Heart right ventricle (tissue), 16 donors: ENCODE results near the gene SAP130. TPM values are rescaled to one million over a fixed set of nuclear protein-coding genes. Genes with fewer than 3 reads are reported as not detected.

Experiments
- ATAC-seq, 8 donors: fragments of 200-7000 bp; cut with Tn5 transposase; one replicate each; pipeline ENCODE4 v1.9.1; 2020; ENCODE audit warnings: mild to moderate bottlenecking in 8 of 8, moderate library complexity in 8 of 8, moderate number of reproducible peaks in 1 of 8
- DNase-seq, 2 donors: peaks; one replicate each; pipeline ENCODE4 v3.0.0-alpha.2; 2020
- H3K27ac ChIP-seq, 10 donors: fragments of 200-600 bp; sonication (generic) in 2 of 10; one replicate each; pipeline versions ENCODE4 v1.5.0 to v1.8.0; 2020 to 2022; ENCODE audit warnings: mild to moderate bottlenecking in 3 of 10
- H3K27me3 ChIP-seq, 7 donors: fragments of 200-600 bp; one replicate each; pipeline ENCODE4 v1.8.0; 2021 to 2022; ENCODE audit warnings: mild to moderate bottlenecking in 2 of 7
- H3K36me3 ChIP-seq, 9 donors: fragments of 200-600 bp; sonication (generic) in 1 of 9; one replicate each; pipeline versions ENCODE4 v1.5.0 to v1.8.0; 2020 to 2022; ENCODE audit warnings: mild to moderate bottlenecking in 2 of 9
- H3K4me1 ChIP-seq, 9 donors: fragments of 200-600 bp; sonication (generic) in 1 of 9; one replicate each; pipeline versions ENCODE4 v1.5.0 to v1.8.0; 2020 to 2022; ENCODE audit warnings: mild to moderate bottlenecking in 4 of 9
- H3K4me3 ChIP-seq, 10 donors: fragments of 200-600 bp; sonication (generic) in 2 of 10; one replicate each; pipeline versions ENCODE4 v1.5.0 to v1.8.0; 2020 to 2022; ENCODE audit warnings: mild to moderate bottlenecking in 7 of 10, moderate library complexity in 2 of 10
- H3K9me3 ChIP-seq, 11 donors: fragments of 200-600 bp in 10 of 11; sonication (generic) in 2 of 11; one replicate each; pipeline versions ENCODE4 v1.5.0 to v1.8.0; 2013 to 2022; ENCODE audit warnings: mild to moderate bottlenecking in 2 of 11, control low read depth in 1 of 11, moderate library complexity in 1 of 11
- WGBS, 2 donors: extraction: QIAGEN DNeasy Blood & Tissue Kit; methylation state at CpG; one replicate each; pipeline ENCODE4 v1.1.7; 2013; ENCODE audit warnings: inconsistent platforms in 1 of 2; 5-methylcytosine and 5-hydroxymethylcytosine counted together
- intact Hi-C, 10 donors: fragments of 100-400 bp; cut with DNase I; formaldehyde crosslinking; loops; one replicate each; pipeline versions ENCODE4 v1.11.1 to v1.14.2; 2022
- polyA plus RNA-seq, 2 donors: library from polyadenylated mRNA; stranded (reverse); fragments of 200-250 nt; gene quantifications; one replicate each; pipeline ENCODE4 v1.2.3, GENCODE V29; 2013
- total RNA-seq, 10 donors: library from RNA; stranded (reverse); fragmentation: NEBNext Ultra II Directional in 3 of 10; extraction: Animal tissue kit (Norgen Biotek cat#: 25700) in 3 of 10; gene quantifications; one replicate each; pipeline versions ENCODE4 v1.2.1 to v1.2.4, GENCODE V29; 2021 to 2023
- TF ChIP-seq, protein P1 (sequence below), 9 donors: fragments of 200-600 bp; sonication (generic) in 2 of 9; IDR thresholded peaks; one replicate each; pipeline versions ENCODE4 v1.5.0 to v1.8.0; 2021 to 2022; ENCODE audit warnings: antibody characterized with exemption in 9 of 9, mild to moderate bottlenecking in 5 of 9, moderate library complexity in 1 of 9
- donor health status: Arrhythmogenic right ventricular cardiomyopathy.
- donor health status: ischemic (EF 13 %, LVEDD 7.1; RV severe dilation, severe dysfunction).
- donor health status: healthy with polysubstance abuse.
- donor health status: DM: no; HTN: yes; CAD: no.
- donor health status: DM: no; HTN: no; CAD: no.
- donor health status: ischemic (EF 25% LVEDD 6.9; RV normal size, moderate dysfunction).
- donor health status: ischemic (EF 25% LVEDD 5.7; RV mildly dilated, moderate dysfunction).
- donor health status: healthy.
- donor health status: DM: yes; HTN: yes; CAD: no.
- donor health status: Ischemic cardiomyopathy.
- donor health status: ischemic (EF 35%, LVEDD 5.7; RV mildly dilated, moderate dysfunction).
- donor health status: nonischemic (EF 11% LVEDD 7.7; RV severe dilation, severe dysfunction).
- donor health status: DM: yes; HTN: yes; CAD: no.
- donor health status: PGD.
- donor health status: ischemic (EF 29% LVEDD 5.4; RV normal size, mild dysfunction).
- donor health status: nonischemic (EF 23%, LVEDD 6.1; RV moderate dilation, normal function).

The SAP130 gene
- total and polyA plus RNA-seq, 12 donors, result 4.8 to 20.4 (median 16.6) TPM

DNA sequence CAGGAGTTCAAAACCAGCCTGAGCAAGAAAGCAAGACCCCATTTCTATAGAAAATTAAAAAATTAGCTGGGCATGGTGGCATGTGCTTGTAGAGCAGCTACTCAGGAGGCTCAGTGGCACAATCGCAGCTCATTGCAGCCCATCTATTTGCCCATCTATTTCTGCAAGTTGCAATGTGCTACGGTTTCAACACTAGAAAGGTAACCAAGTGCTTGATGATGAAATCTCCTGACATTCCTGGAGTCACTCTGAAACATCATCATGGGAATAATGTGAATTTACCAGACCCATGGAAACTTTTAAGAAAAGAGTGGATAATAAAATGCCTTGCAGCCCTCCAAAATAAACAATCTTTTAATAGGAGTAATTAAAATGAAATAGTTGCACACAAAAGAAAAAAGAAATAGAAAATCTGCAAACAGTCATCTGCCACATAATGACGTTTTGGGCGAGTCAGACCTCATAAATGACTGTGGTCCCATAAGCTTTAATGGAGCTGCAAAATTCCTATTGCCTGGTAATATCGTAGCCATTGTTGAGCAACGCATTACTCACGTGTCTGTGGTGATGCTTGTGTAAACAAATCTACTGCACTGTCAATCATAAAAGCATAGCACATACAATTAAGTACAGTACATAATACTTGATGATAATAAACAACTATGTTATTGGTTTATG lies 95.5 kb downstream of the SAP130 start:
- no peaks in the 10 kb centered on the region for H3K27me3 ChIP-seq

DNA sequence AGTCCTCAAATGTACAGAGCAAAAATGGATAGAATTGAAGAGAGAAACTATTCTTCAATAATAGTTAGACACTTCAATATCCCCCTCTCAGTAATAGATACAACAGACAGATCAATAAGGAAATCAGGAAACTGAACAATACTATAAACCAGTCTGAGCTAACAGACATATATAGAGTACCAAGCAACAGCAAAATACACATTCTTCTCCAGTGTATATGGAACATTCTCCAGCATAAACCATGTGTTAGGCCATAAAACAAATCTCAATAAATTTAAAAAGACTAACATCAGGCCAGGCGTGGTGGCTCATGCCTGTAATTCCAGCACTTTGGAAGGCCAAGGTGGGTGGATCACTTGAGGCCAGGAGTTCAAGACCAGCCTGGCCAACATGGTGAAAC lies 98.4 kb downstream of the SAP130 start:
- DNase-seq (no peak), ATAC-seq (no peak)
- H3K27me3 ChIP-seq, result peaks cover 0 to 5% (median 0%) of the 10 kb centered on the region in 7 donors
- H3K27ac ChIP-seq, result no peak overlapping the region
- no peaks in the 10 kb centered on the region for H3K9me3 ChIP-seq
- no peaks in the 10 kb centered on the region for H3K36me3 ChIP-seq
- 84 to 88% methylated on average over 1 of the region's 1 CpG for WGBS, 2 donors
- no peaks in the 10 kb centered on the region for H3K4me1 ChIP-seq
- TF ChIP-seq, protein P1, sequence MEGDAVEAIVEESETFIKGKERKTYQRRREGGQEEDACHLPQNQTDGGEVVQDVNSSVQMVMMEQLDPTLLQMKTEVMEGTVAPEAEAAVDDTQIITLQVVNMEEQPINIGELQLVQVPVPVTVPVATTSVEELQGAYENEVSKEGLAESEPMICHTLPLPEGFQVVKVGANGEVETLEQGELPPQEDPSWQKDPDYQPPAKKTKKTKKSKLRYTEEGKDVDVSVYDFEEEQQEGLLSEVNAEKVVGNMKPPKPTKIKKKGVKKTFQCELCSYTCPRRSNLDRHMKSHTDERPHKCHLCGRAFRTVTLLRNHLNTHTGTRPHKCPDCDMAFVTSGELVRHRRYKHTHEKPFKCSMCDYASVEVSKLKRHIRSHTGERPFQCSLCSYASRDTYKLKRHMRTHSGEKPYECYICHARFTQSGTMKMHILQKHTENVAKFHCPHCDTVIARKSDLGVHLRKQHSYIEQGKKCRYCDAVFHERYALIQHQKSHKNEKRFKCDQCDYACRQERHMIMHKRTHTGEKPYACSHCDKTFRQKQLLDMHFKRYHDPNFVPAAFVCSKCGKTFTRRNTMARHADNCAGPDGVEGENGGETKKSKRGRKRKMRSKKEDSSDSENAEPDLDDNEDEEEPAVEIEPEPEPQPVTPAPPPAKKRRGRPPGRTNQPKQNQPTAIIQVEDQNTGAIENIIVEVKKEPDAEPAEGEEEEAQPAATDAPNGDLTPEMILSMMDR (IDR thresholded peaks at IDR 0.05), result no peak
- intact Hi-C loops, result no loop called here
- no peak overlapping the region for H3K4me3 ChIP-seq

More for the DNA sequence above, 95.5 kb downstream of the SAP130 start:
- Histone ChIP-seq H3K4me3 (no peak overlapping the region), H3K27ac (no peak overlapping the region), H3K4me1 (no peaks in the 10 kb centered on the region), H3K9me3 (no peaks in the 10 kb centered on the region), H3K36me3 (no peaks in the 10 kb centered on the region)
- intact Hi-C loops, result no loop called here
- TF ChIP-seq, protein P1 (IDR thresholded peaks at IDR 0.05), result no peak
- 80 to 90% methylated on average over 7 of the region's 7 CpGs for WGBS, 2 donors
- DNase-seq (no peak), ATAC-seq (no peak)

DNA sequence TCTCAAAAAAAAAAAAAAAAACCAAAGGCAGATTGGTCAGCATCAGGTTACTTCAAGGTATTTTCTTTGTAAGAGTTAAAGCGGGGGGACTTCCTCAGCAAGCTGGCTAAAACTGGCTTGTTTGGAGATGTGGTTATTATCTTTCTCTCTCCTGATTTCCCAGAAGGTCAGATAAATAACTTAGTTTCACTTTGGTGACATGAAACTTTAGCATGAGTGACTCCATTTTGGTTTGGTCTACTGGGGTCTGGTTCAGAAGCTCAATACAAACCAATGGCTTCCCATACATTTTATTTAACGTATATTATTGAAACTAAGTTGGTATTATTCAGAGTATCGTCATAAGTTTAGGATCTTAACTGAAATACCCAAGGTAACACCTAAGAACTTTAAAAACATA lies 100.5 kb downstream of the SAP130 start:
- TF ChIP-seq, protein P1 (IDR thresholded peaks at IDR 0.05), result no peak
- Histone ChIP-seq H3K4me3 (no peak overlapping the region), H3K9me3 (no peaks in the 10 kb centered on the region), H3K4me1 (no peaks in the 10 kb centered on the region), H3K36me3 (no peaks in the 10 kb centered on the region), H3K27me3 (peaks cover 0 to 9% (median 0%) of the 10 kb centered on the region in 7 donors), H3K27ac (no peak overlapping the region)
- no peak for ATAC-seq
- intact Hi-C loops, result no loop called here
- no peak for DNase-seq
- 91 to 96% methylated on average over 3 of the region's 3 CpGs for WGBS, 2 donors

DNA sequence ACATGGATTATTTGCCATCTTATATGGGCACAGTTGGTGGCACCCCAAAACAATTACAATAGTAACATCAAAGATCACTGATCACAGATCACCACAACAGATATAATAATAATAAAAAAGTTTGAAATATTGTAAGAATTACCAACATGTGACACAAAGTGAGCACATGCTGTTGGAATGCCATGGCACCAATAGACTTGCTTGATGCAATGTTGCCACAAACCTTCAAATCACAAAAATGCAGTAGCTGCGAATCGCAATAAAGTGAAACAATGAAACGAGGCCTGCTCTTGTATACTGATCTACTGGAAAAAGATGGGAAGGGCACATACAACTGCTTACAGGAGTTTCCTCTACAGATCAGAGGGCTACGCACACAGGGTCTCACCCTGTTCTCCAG lies 109.9 kb downstream of the SAP130 start:
- Histone ChIP-seq H3K27me3 (no peaks in the 10 kb centered on the region), H3K9me3 (peaks cover 0 to 3% (median 0%) of the 10 kb centered on the region in 11 donors), H3K4me1 (no peaks in the 10 kb centered on the region), H3K4me3 (no peak overlapping the region), H3K36me3 (no peaks in the 10 kb centered on the region), H3K27ac (no peak overlapping the region)
- TF ChIP-seq, protein P1 (IDR thresholded peaks at IDR 0.05), result no peak
- 95% methylated on average over 4 of the region's 4 CpGs for WGBS, 2 donors
- ATAC-seq (no peak), DNase-seq (no peak)
- intact Hi-C loops, result no loop called here
